Renal cortex interstitium (tissue), 11 donors: ENCODE measurements around the gene PTK6. TPM values are rescaled to one million over a fixed set of nuclear protein-coding genes. Genes with fewer than 3 reads are reported as not detected.

ENCODE experiments used
- DNase-seq, 11 donors: peaks; one replicate each; pipeline ENCODE4 v3.0.0-alpha.2; 2013; ENCODE audit warnings: low read depth in 9 of 11, low spot score in 4 of 11; ENCODE audit errors: extremely low read depth in 1 of 11
- polyA plus RNA-seq, 3 donors: library from polyadenylated mRNA; unstranded; fragments of 120-200 nt; gene quantifications; one replicate each; pipeline ENCODE4 v1.2.1, GENCODE V29; 2013; ENCODE audit not compliant: insufficient read length in 3 of 3

PTK6 gene
- polyA plus RNA-seq, 3 donors: 0.50 to 0.82 (median 0.56) TPM

DNA sequence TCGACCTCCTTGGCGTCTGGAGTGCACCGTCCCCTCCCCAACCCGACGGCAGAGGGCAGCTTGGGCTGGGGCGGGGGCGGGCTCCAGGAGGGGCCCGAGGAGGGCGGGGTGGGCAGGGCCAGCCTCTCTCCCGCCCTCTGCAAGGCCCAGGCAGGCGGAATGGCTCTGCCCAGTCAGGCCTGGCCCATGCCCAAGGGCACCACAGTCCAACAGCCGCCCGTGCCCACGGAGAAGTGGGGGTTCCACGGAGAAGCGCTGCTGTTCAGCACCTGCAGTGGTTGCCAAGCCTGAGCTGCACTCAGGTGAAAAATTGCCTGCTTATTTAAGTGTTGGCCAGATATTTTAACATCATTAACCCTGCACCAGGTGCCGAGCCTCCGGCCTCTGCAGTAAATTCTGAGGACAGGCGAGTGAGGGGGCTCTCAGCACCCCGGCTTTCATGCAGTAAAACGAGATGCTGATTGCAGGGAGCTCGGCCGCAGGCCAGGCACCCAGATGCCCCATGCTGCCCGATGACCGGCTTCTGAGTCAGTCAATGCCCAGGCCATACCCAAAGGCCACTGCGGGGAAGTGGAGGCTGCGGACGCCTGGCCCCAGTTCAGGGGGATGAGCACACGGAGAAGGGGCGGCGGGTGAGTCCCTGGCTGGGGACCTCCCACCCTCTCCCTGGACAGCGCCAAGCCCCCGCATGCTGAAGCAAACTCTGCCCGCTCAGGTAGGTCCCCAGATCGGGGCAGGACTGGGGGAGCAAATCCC, 10.7 kb upstream of the PTK6 start, which contains the start of gene SRMS:
TSS of gene SRMS (minus strand) at position 25 of the 756 bp plus-strand sequence. CDS start 286 bp downstream, outside the sequence.
- DNase-seq: no peak

DNA sequence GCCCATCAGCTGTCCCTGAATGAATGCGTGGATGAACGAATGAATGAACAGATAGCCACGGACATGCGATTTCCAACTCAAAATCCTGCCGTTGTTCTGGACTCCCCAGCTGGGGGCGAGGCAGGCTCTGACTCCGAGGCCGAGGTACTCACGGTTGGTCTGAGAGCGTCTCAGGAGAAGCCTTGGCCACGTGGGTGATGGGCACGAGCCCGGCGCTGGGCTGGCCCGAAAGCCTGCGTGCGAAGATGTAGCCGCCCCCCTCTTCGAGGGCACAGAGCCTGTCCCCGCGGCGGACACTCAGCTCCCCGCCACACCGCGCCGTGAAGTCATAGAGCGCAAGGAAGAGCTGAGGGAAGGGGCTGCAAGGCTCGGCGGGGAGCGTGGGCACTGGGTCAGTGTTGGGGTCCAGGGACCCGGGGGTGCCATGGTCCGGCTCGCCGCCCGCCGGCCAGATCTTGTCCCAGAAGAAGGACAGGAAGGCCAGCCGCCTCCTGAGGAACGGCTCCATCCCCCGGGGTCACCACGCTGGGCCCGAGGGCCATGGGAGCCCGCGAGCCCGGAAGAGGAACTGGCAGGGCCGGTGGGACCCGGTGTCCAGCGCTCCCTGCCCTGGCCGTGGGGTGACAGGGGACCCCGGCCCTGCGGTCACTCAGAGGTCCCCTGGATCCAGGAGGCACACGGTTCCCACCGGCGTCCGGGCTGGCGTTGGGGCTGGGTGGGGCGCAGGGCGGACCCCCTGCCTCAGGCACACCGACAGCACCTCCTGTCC, 10.0 kb upstream of the PTK6 start:
- DNase-seq: no peak

DNA sequence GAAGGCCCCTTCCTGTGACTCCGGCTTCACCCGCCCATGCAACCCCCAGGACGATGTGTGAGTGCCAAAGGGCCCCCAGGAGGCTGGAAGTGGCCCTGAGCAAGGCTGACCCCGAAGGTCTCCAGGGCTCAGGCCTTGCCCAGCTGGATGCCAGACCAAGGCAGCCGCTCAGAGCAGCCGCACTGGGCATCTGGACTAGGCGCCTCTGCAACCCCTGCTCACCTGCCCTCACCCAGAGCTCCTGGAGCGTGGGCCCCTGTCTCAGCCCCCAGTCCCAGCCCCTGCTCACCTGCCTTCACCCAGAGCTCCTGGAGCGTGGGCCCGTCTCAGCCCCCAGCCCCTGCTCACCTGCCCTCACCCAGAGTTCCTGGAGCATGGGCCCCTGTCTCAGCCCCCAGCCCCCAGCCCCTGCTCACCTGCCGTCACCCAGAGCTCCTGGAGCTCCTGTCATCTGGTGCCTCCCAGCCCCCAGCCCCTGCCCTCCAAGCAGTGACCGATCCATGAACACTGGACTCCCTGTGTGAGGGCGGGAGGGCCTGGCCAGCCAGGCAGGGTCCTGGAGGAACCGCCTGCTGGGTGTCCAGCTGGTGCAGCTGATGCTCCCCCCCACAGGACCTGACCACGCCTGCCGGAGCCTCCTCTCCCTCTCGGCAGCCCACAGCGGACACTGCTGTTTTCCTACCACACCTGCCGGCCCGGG, 9.2 kb upstream of the PTK6 start:
- DNase-seq: no peak

DNA sequence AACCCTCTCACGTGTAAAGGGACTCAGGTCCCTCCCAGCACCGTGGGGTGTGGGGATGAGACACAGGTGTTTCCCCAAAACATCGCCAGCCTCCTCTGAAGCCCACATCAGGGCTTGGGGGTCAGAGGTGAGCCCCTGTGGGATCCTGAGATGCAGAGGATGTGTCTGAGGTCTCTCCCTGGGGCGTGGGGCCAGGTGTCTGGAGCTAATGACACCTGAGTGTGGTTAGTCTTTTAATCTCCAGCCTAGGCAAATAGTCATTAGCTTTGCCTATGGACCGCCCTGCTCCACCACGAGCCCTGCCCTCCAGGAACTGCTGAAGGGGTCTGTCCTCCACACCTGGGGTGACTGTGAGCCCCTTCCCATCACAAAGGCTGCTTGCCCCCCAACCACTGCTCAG, 8.6 kb upstream of the PTK6 start:
- no peak for DNase-seq

DNA sequence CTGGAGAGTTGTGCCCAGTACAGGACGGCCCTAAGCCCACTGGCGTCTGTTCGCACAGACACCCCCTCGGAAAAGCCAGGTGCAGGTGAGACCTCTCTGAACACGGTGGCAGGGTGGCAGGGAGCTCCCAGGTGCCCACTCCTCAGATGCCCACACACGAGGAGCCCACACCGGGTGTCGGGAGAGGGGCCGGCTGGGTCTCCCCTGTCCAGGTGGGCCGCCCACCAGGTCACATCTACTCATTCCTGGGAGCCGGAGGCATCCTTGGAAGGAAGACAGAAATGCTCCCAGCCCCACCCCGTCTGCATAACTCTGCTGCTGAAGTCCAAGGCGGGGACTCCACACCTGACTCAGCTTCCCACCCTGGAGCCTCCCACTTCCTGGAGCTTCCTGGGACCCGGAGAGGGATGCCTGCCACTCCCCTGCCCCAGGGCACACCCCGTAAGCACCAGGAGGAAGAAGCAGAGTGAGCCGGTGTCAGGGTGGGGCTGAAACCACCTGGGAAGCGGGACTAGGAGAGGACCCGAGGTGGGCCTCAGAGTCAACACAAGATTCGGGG, 7.9 kb upstream of the PTK6 start:
- no peak for DNase-seq

DNA sequence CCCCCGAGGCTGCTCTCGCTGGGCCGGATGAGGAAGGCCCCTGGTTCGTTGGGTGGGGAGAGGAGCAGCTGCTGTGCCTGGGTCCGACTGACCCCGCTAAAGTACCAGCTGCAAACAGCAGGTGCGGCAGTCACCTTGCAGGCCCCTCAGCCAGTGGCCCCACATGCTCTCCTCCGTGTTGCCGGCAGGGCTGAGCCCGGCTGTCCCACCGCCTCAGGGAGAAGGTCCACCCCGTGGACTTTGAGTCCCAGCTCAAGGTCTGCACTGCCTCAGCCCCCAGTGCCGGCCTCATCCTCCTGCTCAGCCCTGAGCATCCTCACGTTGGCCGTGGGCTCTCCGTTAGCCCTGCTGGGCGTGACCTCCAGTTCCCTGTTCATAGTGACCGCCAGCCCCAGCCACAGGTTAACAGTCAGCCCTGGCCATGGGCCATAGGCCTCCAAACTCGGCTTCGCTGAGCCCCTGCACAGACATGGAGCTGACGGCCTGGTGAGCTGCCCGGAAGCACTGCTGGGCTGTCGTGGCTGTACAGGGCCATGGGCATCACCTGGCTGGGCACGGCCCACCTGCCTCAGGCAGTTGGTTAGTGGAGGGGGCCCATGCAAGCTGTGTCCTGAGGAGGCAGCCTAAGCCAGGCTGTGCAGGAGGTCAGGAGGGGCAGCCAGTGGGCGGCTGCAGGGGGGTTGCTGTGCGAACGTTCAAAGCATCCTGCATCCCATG, 7.2 kb upstream of the PTK6 start:
- no peak for DNase-seq

DNA sequence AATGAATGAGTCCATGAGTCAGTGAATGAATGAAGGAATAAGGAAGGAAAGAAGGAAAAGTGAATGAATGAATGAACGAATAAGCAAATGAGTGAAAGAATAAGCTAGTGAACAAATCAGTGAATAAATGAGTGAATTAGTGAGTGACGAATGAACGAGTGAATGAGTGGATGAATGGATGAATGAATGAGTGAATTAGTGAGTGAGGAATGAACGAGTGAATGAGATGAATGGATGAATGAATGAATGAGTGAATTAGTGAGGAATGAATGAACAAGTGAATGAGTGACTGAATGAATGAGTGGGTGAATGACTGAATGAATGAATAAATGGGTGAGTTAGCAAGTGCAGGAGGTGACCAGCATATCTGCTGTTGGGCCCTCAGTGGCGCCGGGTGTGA, 6.6 kb upstream of the PTK6 start:
- DNase-seq: no peak

DNA sequence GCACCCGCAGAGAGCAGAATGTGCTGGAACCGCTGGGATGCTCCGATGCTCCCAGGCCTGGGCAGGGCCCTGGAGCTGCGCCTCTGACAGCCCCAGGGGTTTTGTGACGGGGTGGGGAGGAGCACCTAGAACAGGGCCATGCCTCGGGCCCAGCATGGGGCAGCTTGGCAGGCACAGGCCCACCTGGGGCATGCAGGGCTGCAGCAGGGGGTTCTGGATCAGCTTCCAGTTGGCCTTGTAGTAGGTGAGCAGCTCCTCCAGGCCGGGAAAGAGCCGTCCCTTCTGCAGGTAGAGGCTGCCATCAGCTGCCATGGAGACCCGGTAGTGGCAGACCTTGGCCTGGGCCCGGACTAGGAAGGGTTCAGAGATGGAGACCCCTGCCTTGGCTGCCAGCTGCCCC, 6.0 kb upstream of the PTK6 start:
- no peak for DNase-seq

DNA sequence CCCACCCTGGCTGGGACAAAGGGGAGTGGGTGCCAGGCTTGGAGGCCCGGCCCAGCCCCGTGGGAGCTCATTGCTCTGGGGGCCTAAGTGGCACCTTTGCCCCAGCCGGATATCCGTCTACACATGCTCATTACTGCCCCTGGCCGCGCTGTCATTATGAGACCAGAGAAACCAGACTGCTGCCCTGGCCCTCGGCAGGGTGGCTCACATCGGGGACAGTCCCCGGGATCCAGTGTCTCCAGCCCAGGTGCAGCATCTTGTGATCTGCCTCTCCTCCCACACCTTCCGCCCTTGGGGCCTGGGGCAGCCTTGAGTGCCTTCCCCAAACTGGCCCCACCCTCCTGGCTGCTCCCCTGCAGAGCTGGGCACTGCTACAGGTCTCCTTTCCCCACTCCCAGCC, 5.5 kb upstream of the PTK6 start:
- no peak for DNase-seq

DNA sequence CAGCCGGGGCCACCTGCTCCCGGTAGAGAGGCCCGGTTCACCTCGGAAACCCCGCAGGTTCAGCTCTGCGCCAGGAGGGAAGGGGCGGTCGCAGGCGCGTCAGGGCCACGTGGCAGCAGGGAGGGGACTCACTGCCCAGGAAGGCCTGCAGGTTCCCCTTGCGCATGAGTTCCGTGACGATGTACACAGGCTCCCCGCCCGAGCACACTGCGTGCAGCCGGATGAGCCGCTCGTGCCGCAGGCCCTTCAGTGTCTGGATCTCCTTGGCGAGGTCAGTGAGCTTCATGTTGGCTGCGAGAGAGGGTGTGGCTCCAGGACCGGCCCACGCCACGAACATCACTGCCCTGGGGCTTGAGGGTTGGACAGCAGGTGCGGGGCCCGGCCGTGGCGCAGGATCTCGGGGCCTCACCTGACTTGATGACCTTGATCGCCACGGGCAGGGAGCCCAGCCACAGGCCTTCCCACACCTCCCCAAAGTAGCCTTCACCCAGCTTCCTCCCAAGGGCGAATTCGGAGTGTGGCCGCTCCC, 4.9 kb upstream of the PTK6 start:
- no peak for DNase-seq

DNA sequence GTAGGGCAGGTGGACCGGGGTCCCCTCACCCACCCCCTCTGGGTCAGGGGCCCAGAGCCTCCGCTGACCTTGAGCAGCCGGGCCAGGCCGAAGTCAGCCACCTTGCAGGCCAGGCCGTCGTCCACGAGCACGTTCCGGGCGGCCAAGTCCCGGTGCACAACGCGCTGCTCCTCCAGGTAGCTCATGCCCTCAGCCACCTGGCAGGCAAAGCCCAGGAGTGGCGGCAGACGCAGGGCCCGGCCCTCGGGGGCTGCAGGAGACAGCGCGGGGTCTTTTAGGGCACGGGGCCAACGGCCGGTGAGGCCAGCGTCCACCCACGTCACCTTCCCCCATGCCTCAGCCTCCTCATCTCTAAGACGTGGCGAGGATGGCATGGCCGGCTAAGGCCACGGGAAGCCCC, 4.2 kb upstream of the PTK6 start:
- no peak for DNase-seq

DNA sequence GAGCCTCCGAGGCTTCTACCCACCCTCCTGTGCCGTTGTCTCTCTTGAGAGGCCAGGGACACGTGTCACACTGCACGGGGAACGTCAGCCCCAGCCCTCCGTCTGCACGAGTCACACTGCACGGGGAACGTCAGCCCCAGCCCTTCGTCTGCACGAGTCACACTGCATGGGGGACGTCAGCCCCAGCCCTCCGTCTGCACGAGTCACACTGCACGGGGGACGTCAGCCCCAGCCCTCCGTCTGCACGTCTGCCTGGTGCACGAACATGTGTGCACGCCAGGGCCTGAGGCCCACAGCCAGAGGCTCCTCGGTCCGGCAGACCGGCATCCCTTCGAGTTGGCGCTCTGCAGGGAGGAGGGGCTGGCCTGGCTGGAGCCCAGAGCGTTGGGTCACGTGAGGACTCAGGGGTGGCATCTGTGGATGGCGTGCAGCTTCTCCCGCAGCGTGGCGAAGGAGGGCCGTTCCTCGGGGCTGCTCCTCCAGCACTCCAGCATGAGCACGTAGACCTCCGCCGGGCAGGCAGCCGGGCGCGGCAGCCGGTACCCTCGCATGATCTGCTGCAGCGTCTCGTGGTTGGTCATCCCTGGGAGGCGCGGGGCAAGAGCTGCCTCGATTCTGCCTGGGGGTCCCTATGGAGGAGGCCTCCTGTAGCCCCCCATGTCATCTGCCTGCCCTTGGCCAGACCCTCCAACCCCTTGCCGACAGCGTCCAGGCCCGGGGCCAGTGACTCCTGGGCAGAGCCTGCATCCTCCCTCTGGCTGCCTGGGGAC, 3.4 kb upstream of the PTK6 start:
- DNase-seq: no peak

DNA sequence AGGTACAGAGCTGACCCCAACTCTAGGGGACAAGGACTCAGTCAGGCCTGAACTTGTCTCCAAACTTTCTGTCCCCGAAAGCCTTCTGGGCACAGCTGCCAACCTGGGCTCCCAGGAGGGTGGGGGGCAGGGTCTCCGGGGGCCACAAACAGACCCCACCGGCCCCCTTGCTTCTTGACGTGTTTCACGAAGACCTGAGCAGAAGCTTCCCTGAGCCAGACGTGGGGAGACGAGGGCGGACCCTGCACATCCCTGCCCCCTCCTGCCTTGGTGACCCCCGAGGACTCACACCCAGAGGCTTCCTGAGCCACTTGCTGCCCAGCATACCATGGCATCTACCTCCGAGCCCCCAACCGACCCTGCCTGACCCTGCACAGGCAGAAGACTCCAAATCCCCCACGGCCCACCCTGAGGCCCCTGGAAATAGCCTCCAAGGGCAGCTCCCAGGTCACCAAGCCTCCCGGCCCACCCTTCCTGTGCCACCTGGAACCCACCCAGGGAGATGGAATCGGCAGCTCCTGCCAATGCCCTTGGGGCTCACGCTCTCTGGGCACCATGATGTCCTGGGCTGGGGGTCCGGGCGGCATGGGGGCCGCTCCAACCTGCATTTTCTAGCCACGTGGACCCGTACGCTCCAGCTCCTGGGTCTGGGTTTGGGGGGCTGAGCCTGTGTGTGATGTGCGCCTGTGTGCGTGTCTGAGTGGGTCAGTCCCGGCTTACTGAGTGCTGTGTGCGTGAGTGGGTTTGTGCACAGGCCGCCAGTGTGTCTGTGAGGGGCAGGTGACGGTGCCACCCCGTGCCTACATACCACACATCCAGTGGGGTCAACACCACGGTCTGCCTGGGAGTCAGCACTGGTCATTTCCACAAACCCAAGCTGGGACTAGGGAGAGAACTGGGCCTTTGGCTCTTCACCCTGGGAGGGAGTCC, 2.5 kb upstream of the PTK6 start:
- DNase-seq: no peak

DNA sequence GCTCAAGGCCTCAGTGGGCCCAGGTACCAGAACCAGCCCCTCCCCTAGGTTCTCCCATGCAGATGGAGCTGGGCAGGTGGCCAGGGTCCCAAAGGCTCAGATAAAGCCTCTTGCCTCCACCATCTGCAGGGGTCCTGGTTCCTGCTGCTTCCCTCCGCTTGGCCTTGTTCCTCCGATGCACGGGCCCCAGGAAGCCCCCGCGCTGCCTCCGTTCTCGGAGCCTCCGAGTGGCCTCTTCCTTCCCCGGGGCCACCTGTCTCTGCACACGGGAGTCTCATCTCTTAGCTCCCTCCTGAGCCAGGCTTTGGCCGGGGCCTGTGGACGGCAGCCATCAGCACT, 1.9 kb upstream of the PTK6 start:
- DNase-seq: no peak

DNA sequence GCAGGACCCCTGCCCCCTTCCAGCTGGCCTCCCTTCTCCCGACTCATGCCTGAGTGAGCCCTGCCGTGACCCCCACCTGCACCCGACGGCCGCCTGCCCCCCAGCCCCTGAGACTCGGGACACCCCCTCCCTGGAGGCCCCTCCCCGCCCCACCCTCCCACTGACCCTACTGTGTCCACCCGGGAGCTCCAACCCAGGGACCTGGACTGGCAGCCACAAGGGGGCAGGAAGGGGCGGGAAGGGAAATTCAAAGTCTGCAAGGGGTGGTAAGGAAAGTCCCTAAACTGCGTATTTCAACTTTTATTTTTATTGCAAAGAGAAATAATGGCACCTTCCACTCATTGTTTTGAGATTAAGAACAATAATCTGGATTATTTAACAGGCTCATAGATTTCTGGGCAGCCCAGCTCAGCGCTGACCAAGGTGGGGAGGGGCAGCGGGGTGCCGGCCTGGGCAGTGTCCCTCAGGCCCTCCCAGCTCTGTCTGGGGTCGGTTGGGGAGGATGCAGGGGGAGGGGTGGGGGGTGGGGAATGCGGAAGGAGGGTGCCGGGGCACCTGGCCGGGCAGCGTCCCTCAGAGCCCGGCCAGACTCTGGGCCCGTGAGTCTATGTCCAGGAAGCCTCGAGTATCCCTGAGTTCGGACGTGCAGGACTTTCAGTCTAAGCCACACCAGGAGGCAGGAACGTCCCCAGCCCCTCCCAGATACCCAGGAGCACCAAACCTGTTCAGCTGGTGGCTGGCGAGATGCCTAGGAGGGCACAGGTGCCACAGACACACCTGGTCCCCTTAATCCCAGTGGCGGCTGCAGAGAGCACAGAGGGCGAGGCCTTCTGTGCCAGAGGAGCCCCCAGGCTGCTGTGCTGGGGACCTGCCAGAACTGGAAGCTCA, 1.3 kb upstream of the PTK6 start:
- no peak for DNase-seq

DNA sequence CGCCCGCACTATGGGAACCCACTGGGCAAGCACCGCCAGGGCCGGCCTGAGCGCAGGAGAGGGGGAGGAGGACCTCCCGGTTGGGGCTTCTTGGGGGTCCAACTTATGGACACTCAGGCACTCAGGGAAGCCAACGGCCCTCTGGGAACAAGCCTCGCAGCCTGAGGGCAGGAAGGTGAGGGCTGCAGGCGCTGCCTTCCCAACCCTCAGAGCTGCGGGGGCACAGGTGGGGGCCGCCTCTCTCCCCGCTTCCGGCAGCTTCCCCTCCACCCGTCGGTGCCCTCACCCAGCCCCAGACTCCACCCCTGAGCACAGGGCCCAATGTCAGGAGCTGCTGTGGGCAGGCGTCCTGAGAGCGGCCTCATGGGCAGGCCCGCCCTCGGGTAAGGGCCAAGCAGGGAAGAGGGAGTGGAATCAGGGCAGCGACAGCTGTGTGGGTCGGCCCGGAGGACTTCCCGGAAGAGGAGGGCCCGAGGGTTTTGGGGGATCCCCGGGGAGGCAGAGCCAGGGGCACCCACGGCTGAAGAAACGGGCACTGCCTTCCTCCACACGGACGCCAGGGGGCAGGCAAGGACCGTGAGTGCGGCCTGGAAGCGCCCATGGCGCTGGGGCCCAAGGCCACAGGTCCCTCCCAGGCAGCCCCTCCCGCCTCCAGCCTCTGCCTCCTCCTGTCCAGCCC, 488 bp upstream of the PTK6 start:
- DNase-seq: peak in 7 of 11 donors; percentile 61 to 78 (median 74)
